ENCODE measurements around the gene DUS1L. TPM values are rescaled to one million over a fixed set of nuclear protein-coding genes. Genes with fewer than 3 reads are reported as not detected.
A peak's percentile ranks its signal among the peaks of the same experiment; 100 is the strongest.

Gene DUS1L
- polyA plus RNA-seq, 1 of the 3 experiments (the other 2 are of a cell fraction) = 163 TPM

DNA sequence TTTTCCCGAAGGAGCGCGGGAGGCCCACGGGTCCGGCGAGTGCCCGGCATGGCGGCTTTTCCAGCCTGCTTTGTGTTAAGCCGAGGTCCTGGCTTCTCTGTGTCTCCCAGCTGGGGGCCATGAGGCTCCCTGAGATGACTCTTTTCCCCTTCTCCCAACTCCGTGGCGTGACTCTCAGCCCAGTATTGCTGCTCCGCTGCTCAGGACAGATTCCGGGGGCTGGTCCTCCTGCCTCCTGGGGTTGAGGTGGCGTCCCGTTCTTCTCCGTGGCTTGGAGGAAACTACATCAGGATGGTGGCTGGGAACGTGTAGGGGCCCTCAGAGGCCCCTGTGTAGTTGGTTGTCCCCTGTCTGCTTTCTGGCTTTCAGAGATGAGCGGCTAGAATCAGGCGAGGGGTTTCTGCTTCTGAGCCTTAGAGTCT is 13.0 kb downstream of the DUS1L start:
- H3K4me2 ChIP-seq = peak overlapping the region; percentile 100

More for the DNA sequence above, 13.0 kb downstream of the DUS1L start:
- no peak for DNase-seq
- ChIA-PET POLR2A (interaction anchor here (0.6 to 0.8 kb wide), 2 partner anchors 13 to 15 kb away, joined by 3 read pairs; partner anchors contain the start of genes DCXR and DUS1L), CTCF (interaction anchor here (0.9 to 5.1 kb wide), 8 partner anchors 11 to 183 kb away, joined by 3 to 45 read pairs (median 4); partner anchors contain the start of genes DCXR and FASN)
- no peak for TF ChIP-seq RAD21 (IDR thresholded peaks at IDR 0.05; ENCODE audit: low read length)
- no peak for TF ChIP-seq GATA2 (CRISPR knock-in tag; IDR thresholded peaks at IDR 0.05)
- no peak for TF ChIP-seq TCF12 (IDR thresholded peaks at IDR 0.05)
- no peak for TF ChIP-seq MXI1 (IDR thresholded peaks at IDR 0.05; ENCODE audit: low read depth, low read length)
- no peak for TF ChIP-seq POLR2AphosphoS5 (IDR thresholded peaks at IDR 0.05; ENCODE audit: low read depth, low read length)
- TF ChIP-seq, protein P1, sequence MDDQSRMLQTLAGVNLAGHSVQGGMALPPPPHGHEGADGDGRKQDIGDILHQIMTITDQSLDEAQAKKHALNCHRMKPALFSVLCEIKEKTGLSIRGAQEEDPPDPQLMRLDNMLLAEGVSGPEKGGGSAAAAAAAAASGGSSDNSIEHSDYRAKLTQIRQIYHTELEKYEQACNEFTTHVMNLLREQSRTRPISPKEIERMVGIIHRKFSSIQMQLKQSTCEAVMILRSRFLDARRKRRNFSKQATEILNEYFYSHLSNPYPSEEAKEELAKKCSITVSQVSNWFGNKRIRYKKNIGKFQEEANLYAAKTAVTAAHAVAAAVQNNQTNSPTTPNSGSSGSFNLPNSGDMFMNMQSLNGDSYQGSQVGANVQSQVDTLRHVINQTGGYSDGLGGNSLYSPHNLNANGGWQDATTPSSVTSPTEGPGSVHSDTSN (IDR thresholded peaks at IDR 0.05) = no peak
- TF ChIP-seq EP300 (IDR thresholded peaks at IDR 0.05; ENCODE audit: borderline replicate concordance in 1 of 2, low read depth in 1 of 2, low read length in 1 of 2) = no peak
- TF ChIP-seq FOXM1 (IDR thresholded peaks at IDR 0.05; ENCODE audit: low read depth) = no peak
- TF ChIP-seq, protein P2, sequence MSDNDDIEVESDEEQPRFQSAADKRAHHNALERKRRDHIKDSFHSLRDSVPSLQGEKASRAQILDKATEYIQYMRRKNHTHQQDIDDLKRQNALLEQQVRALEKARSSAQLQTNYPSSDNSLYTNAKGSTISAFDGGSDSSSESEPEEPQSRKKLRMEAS (IDR thresholded peaks at IDR 0.05; ENCODE audit: low read depth) = no peak
- TF ChIP-seq, protein P3, sequence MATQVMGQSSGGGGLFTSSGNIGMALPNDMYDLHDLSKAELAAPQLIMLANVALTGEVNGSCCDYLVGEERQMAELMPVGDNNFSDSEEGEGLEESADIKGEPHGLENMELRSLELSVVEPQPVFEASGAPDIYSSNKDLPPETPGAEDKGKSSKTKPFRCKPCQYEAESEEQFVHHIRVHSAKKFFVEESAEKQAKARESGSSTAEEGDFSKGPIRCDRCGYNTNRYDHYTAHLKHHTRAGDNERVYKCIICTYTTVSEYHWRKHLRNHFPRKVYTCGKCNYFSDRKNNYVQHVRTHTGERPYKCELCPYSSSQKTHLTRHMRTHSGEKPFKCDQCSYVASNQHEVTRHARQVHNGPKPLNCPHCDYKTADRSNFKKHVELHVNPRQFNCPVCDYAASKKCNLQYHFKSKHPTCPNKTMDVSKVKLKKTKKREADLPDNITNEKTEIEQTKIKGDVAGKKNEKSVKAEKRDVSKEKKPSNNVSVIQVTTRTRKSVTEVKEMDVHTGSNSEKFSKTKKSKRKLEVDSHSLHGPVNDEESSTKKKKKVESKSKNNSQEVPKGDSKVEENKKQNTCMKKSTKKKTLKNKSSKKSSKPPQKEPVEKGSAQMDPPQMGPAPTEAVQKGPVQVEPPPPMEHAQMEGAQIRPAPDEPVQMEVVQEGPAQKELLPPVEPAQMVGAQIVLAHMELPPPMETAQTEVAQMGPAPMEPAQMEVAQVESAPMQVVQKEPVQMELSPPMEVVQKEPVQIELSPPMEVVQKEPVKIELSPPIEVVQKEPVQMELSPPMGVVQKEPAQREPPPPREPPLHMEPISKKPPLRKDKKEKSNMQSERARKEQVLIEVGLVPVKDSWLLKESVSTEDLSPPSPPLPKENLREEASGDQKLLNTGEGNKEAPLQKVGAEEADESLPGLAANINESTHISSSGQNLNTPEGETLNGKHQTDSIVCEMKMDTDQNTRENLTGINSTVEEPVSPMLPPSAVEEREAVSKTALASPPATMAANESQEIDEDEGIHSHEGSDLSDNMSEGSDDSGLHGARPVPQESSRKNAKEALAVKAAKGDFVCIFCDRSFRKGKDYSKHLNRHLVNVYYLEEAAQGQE (IDR thresholded peaks at IDR 0.05; ENCODE audit: low read depth, low read length) = no peak
- no peak for TF ChIP-seq JUND (IDR thresholded peaks at IDR 0.05)
- no peak for TF ChIP-seq NFIC (IDR thresholded peaks at IDR 0.05; ENCODE audit: borderline replicate concordance)
- WGBS (ENCODE audit: low lambda C conversion rate) = 10% methylated on average over 14 of the region's 19 CpGs
- Histone ChIP-seq H4K20me1 (ENCODE audit: insufficient read depth) (peaks cover 14% of the 10 kb centered on the region; the same call in 1 of the 2 replicates), H3K4me1 (ENCODE audit: control insufficient read depth in 1 of 2, insufficient read depth in 2 of 2, low read depth in 1 of 2, low read length in 1 of 2) (peaks cover 0 to 25% of the 10 kb centered on the region in 2 experiments; a peak in 2 of 4 replicates), H3K79me2 (ENCODE audit: insufficient read depth) (peaks cover 49% of the 10 kb centered on the region), H3K9me3 (no peaks in the 10 kb centered on the region), H3K9ac (peak overlapping the region; percentile 95), H3K4me3 (ENCODE audit: low read depth in 2 of 2, low read length in 1 of 2) (peak overlapping the region; percentile 99 to 100), H3K9me2 (no peaks in the 10 kb centered on the region), H3K27me3 (ENCODE audit: insufficient read depth) (no peaks in the 10 kb centered on the region), H2AFZ (ENCODE audit: low read depth) (no peak overlapping the region), H3F3A (replicated peaks; ENCODE audit: insufficient read depth) (peaks cover 9% of the 10 kb centered on the region), H3K36me3 (replicated peaks in 1 of 2; ENCODE audit: control insufficient read depth in 1 of 2, insufficient read depth in 2 of 2, low read length in 1 of 2) (peaks cover 32 to 70% of the 10 kb centered on the region in 2 experiments), H3K27ac (ENCODE audit: low read depth in 2 of 2, low read length in 1 of 2) (no peak overlapping the region)
